ENCODE results near the gene C11orf98. TPM values are rescaled to one million over a fixed set of nuclear protein-coding genes. Genes with fewer than 3 reads are reported as not detected.

C11orf98 gene
- total and polyA plus RNA-seq, 4 donors: 19.0 to 140 (median 94.7) TPM

GRCh38 chr11:62648967-62649364 is 16.0 kb downstream of the C11orf98 start:
- no peak overlapping the region for H3K27ac ChIP-seq (ENCODE audit: low read depth in 1 of 2, low read length in 1 of 2)
- 94 to 96% methylated on average over 11 of the region's 11 CpGs for WGBS, 2 donors

DNA sequence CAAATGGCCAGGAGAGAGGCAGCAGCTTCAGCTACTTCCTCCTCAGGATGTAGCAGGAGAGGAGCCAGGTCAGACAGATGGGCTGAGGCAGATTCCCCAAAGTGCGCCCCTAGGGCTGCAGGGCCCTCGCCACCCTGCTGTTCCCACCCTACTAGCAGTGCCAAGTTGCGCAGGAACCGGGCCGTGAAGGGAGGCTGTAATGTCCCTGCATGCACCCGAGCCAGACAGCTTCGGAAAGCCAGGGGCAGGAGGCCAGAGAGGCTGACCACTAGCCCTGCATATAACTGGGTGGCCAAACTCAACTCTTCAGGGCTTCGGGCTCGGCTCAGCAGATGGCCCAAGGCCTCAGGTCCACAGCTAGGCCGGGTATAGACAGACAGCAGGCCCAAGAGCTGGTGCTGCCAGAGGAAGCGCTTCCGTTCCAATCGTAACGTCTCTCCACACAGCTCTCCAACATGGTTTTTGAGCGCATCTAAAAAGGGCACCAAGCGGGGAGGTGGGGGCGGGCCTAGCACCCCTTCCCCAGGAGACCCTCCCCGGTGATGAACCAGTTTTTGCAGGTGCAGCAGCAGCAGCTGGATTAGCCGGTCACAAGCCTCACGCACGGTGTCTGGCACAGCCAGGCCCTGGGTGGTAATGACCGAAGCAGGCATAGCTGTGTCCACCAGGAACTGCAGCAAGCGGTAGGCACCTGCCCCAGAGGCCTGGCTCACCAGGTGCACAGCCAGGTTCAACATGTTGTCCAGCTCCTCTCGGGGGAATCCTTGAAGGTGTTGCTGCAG is 16.6 kb downstream of the C11orf98 start:
- no peak for TF ChIP-seq CTCF (IDR thresholded peaks at IDR 0.05; ENCODE audit: control extremely low read depth, extremely low read depth)
- no peak overlapping the region for H3K9ac ChIP-seq (ENCODE audit: insufficient read depth in 1 of 2, low read length in 2 of 2)
- ATAC-seq (ENCODE audit: insufficient read depth, low FRiP score): no peak
- H3K4me3 ChIP-seq: no peak overlapping the region
- H3K27ac ChIP-seq (ENCODE audit: low read depth in 1 of 2, low read length in 1 of 2): no peak overlapping the region
- H3K9me3 ChIP-seq (ENCODE audit: control insufficient read depth in 4 of 4, insufficient read depth in 3 of 4, low read length in 3 of 4): no peaks in the 10 kb centered on the region
- no peaks in the 10 kb centered on the region for H3K27me3 ChIP-seq (ENCODE audit: control insufficient read depth in 3 of 3, insufficient read depth in 3 of 3, low read length in 2 of 3)
- no peak for DNase-seq
- H3K4me1 ChIP-seq (ENCODE audit: control insufficient read depth in 5 of 5, insufficient read depth in 5 of 5, low read length in 5 of 5): peaks cover 0 to 25% (median 6%) of the 10 kb centered on the region in 5 donors
- peaks cover 0 to 24% (median 18%) of the 10 kb centered on the region in 4 donors for H3K36me3 ChIP-seq (ENCODE audit: control insufficient read depth in 4 of 4, insufficient read depth in 4 of 4, low read length in 4 of 4)
- WGBS, 2 donors: 94 to 97% methylated on average over 24 of the region's 24 CpGs

More at GRCh38 chr11:62648967-62649364, 16.0 kb downstream of the C11orf98 start:
- no peak for TF ChIP-seq CTCF (IDR thresholded peaks at IDR 0.05; ENCODE audit: control extremely low read depth, extremely low read depth)
- Histone ChIP-seq H3K9me3 (ENCODE audit: control insufficient read depth in 4 of 4, insufficient read depth in 3 of 4, low read length in 3 of 4) (no peaks in the 10 kb centered on the region), H3K4me3 (no peak overlapping the region), H3K4me1 (ENCODE audit: control insufficient read depth in 5 of 5, insufficient read depth in 5 of 5, low read length in 5 of 5) (peaks cover 0 to 25% (median 6%) of the 10 kb centered on the region in 5 donors), H3K9ac (ENCODE audit: insufficient read depth in 1 of 2, low read length in 2 of 2) (no peak overlapping the region), H3K36me3 (ENCODE audit: control insufficient read depth in 4 of 4, insufficient read depth in 4 of 4, low read length in 4 of 4) (peaks cover 0 to 24% (median 18%) of the 10 kb centered on the region in 4 donors), H3K27me3 (ENCODE audit: control insufficient read depth in 3 of 3, insufficient read depth in 3 of 3, low read length in 2 of 3) (no peaks in the 10 kb centered on the region)
- no peak for ATAC-seq (ENCODE audit: insufficient read depth, low FRiP score)
- no peak for DNase-seq

GRCh38 chr11:62647609-62648005 is 17.4 kb downstream of the C11orf98 start:
- ATAC-seq (ENCODE audit: insufficient read depth, low FRiP score): no peak
- Histone ChIP-seq H3K4me3 (no peak overlapping the region), H3K27ac (ENCODE audit: low read depth in 1 of 2, low read length in 1 of 2) (no peak overlapping the region), H3K27me3 (ENCODE audit: control insufficient read depth in 3 of 3, insufficient read depth in 3 of 3, low read length in 2 of 3) (no peaks in the 10 kb centered on the region), H3K9me3 (ENCODE audit: control insufficient read depth in 4 of 4, insufficient read depth in 3 of 4, low read length in 3 of 4) (no peaks in the 10 kb centered on the region), H3K9ac (ENCODE audit: insufficient read depth in 1 of 2, low read length in 2 of 2) (no peak overlapping the region), H3K36me3 (ENCODE audit: control insufficient read depth in 4 of 4, insufficient read depth in 4 of 4, low read length in 4 of 4) (peaks cover 0 to 24% (median 18%) of the 10 kb centered on the region in 4 donors), H3K4me1 (ENCODE audit: control insufficient read depth in 5 of 5, insufficient read depth in 5 of 5, low read length in 5 of 5) (peaks cover 0 to 25% (median 6%) of the 10 kb centered on the region in 5 donors)
- WGBS, 2 donors: 89 to 91% methylated on average over 6 of the region's 6 CpGs
- no peak for TF ChIP-seq CTCF (IDR thresholded peaks at IDR 0.05; ENCODE audit: control extremely low read depth, extremely low read depth)
- DNase-seq: no peak
